Type B pancreatic cell (in vitro differentiated cells): Measurements from ENCODE around the gene FAAH2. TPM values are rescaled to one million over a fixed set of nuclear protein-coding genes. Genes with fewer than 3 reads are reported as not detected.
"Not testable (repeated sequence)": the region's sequence is repeated elsewhere in the genome, so short reads cannot be mapped to it uniquely, and the experiment has no call there.

Experiments used
- DNase-seq: peaks from one replicate; pipeline ENCODE4 v3.0.0; 2021; ENCODE audit warnings: mixed read lengths; ENCODE audit not compliant: unreplicated experiment; ENCODE audit errors: extremely low spot score
- H3K27ac Mint-ChIP-seq: 2 replicates; pipeline ENCODE4 v1.8.0; 2021; ENCODE audit warnings: mild to moderate bottlenecking, mixed read lengths
- H3K27me3 Mint-ChIP-seq: 2 replicates; pipeline ENCODE4 v1.8.0; 2021; ENCODE audit warnings: mixed read lengths
- H3K36me3 Mint-ChIP-seq: 2 replicates; pipeline ENCODE4 v1.8.0; 2021; ENCODE audit warnings: mixed read lengths
- H3K4me1 Mint-ChIP-seq: one replicate; pipeline ENCODE4 v1.8.0; 2021; ENCODE audit warnings: mixed read lengths; ENCODE audit not compliant: unreplicated experiment
- H3K4me3 Mint-ChIP-seq: 2 replicates; pipeline ENCODE4 v1.8.0; 2021; ENCODE audit warnings: mild to moderate bottlenecking, mixed read lengths
- H3K9me3 Mint-ChIP-seq: 2 replicates; pipeline ENCODE4 v1.8.0; 2021; ENCODE audit warnings: mixed read lengths
- total RNA-seq: library from RNA; stranded (reverse); gene quantifications from 2 replicates; pipeline ENCODE4 v1.2.1, GENCODE V29; 2021; ENCODE audit warnings: low replicate concordance
- TF ChIP-seq, protein P1 (sequence below): fragments of 200-600 bp; sonication (generic); conservative IDR thresholded peaks from 2 replicates; pipeline ENCODE4 v1.5.0; 2021; ENCODE audit warnings: antibody characterized with exemption, mild to moderate bottlenecking

FAAH2 gene
- total RNA-seq, 1 donor from 2014 or later: 5.8 TPM

DNA sequence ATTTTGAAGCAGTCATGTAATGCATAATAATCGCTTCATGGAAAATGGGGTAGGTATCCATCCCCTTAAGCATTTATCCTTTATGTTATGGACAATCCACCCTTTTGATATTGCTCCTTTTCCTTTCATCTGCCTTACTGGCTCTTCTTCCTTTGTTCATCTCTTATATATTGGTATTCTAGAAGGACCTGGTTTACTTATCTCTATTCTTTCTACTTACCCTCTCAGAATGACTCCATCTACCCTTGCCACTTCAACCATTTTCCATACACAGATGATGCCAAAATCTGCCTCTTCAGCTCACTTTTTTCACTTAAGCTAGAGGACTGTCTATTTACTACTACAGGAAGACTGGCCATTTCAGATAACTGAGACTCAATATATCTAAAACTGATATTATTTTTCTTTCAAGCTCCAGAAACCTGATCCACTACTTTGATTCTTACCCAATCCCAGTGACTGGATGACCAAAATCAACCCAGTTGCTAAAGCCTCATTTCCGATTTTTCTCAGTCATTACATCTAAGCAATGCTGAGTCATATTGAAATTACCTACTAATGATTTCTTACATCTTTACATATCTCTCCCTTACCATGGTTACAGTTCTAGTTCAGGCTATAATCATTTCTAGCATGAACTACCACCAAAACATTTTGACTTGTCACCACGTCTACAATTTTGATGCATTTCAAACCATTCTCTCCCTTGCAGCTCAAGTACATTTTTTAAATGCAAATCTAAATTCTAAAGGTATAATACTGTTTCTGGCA lies 93.7 kb downstream of the FAAH2 start:
- TF ChIP-seq, protein P1, sequence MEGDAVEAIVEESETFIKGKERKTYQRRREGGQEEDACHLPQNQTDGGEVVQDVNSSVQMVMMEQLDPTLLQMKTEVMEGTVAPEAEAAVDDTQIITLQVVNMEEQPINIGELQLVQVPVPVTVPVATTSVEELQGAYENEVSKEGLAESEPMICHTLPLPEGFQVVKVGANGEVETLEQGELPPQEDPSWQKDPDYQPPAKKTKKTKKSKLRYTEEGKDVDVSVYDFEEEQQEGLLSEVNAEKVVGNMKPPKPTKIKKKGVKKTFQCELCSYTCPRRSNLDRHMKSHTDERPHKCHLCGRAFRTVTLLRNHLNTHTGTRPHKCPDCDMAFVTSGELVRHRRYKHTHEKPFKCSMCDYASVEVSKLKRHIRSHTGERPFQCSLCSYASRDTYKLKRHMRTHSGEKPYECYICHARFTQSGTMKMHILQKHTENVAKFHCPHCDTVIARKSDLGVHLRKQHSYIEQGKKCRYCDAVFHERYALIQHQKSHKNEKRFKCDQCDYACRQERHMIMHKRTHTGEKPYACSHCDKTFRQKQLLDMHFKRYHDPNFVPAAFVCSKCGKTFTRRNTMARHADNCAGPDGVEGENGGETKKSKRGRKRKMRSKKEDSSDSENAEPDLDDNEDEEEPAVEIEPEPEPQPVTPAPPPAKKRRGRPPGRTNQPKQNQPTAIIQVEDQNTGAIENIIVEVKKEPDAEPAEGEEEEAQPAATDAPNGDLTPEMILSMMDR: no peak
- H3K4me1 Mint-ChIP-seq: no peaks in the 10 kb centered on the region
- no peak overlapping the region for H3K4me3 Mint-ChIP-seq
- no peak overlapping the region for H3K27ac Mint-ChIP-seq
- H3K9me3 Mint-ChIP-seq: peaks cover 10% of the 10 kb centered on the region
- peaks cover 14% of the 10 kb centered on the region for H3K36me3 Mint-ChIP-seq
- H3K27me3 Mint-ChIP-seq: no peaks in the 10 kb centered on the region
- no peak for DNase-seq

DNA sequence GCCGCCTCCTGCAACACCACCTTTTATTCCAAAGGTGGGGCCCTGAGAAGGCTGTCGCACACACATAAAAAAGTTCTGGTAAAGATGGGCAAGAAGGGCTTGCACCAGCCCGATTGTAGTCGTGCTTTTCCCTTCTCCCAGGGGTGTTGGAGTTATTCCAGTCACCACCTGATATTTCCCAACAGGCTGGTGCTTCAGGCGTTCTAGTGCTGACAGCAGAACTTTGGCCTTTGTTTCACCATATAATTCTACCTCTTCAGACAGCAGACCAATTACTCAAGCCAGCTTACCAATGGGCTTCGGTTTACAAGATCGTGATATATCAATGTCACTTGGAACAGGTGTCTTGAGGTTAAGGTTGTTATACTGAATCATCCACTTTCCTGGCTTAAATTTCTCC lies 107.7 kb downstream of the FAAH2 start:
- not testable (repeated sequence) for H3K27me3 Mint-ChIP-seq, H3K4me3 Mint-ChIP-seq, H3K4me1 Mint-ChIP-seq, H3K9me3 Mint-ChIP-seq, DNase-seq, H3K36me3 Mint-ChIP-seq, H3K27ac Mint-ChIP-seq

DNA sequence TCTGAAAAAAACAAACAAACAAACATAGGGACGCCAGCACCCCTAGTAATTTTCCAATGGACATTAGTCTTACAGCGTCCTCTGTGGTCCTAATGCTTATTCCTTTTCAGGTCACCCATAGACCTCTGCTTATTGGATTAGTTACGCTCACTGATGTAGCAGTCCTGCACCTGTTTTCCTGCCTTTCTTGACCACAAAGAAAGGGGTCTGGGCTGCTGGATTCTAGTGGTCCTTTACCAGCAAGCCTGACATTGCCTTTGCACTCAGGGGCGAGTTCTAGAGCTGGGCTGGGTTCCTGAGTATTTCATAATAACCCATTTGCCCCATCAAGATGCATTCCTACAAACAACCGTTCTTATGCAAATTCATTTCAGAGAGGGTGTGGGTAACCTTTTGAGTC lies 116.7 kb downstream of the FAAH2 start:
- H3K4me3 Mint-ChIP-seq, DNase-seq, H3K27me3 Mint-ChIP-seq, H3K36me3 Mint-ChIP-seq, H3K9me3 Mint-ChIP-seq, H3K27ac Mint-ChIP-seq, H3K4me1 Mint-ChIP-seq: not testable (repeated sequence)

DNA sequence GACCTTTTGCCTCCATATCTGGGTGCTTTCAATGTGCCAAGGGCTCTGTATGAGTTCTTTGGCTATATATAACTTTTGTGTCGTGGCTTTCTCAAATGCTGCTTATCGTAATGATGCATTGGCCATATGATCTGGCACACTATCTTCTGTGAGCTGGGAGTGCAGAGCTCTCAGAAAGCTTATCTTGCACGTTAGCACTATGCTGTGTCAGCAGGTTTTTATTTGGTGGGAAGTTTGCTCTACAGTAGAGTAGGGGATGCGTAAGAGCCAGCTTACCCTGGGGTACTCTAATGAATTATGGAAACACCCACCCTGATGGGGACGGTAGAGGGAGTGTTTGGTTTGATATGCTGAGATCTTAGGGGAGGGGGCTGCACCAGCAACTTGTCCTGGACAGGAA lies 119.6 kb downstream of the FAAH2 start:
- TF ChIP-seq, protein P1: no peak
- no peak for DNase-seq
- H3K9me3 Mint-ChIP-seq: peaks cover 8% of the 10 kb centered on the region
- H3K27ac Mint-ChIP-seq: no peak overlapping the region
- no peak overlapping the region for H3K4me3 Mint-ChIP-seq
- H3K36me3 Mint-ChIP-seq: no peaks in the 10 kb centered on the region
- no peaks in the 10 kb centered on the region for H3K27me3 Mint-ChIP-seq
- no peaks in the 10 kb centered on the region for H3K4me1 Mint-ChIP-seq

DNA sequence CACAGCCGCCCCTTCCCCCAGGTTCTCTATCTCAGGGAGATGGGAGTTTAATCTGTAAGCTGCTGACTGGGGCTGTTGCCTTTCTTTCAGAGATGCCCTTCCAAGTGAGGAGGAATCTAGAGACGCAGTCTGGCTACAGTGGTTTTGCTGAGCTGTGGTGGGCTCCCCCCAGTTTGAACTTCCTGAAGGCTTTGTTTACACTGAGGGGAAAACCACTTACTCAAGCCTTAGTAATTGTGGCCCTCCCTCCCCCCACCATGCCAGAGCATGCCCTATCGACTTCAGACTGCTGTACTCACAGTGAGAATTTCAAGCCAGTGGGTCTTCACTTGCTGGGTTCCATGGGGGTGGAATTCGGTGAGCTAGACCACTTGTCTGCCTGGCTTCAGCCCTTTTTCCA lies 131.3 kb downstream of the FAAH2 start:
- Mint-ChIP-seq H3K4me3 (no peak overlapping the region), H3K9me3 (no peaks in the 10 kb centered on the region), H3K27ac (no peak overlapping the region), H3K4me1 (no peaks in the 10 kb centered on the region), H3K36me3 (no peaks in the 10 kb centered on the region), H3K27me3 (no peaks in the 10 kb centered on the region)
- TF ChIP-seq, protein P1: no peak
- DNase-seq: no peak

DNA sequence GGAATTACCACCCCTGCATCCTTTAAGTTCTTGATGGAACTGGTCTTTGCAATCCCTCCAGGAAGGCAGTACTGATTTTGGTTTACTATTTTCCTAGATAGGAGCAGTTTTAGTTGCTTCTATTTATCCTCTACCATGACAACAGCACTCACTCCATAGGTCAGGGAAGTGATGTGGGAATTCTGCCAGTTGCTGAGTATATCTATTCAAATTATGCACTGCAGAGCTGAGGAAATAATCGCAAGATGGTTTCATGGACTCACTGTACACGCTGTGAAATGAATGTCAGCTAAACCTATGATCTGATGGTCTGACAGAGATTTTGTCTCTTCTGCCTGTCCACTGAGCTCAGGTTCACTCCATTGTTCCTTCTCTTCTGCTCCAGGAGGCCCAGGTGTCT lies 135.8 kb downstream of the FAAH2 start:
- Mint-ChIP-seq H3K4me1 (no peaks in the 10 kb centered on the region), H3K9me3 (no peaks in the 10 kb centered on the region), H3K36me3 (no peaks in the 10 kb centered on the region), H3K4me3 (no peak overlapping the region), H3K27me3 (no peaks in the 10 kb centered on the region), H3K27ac (no peak overlapping the region)
- DNase-seq: no peak
- TF ChIP-seq, protein P1: no peak
